HL-60 (cell line): Measurements from ENCODE around the gene CORIN.

ENCODE experiments used
- DNase-seq, 2 experiments: peaks; one replicate each; pipeline ENCODE4 v3.0.0-alpha.2; 2010 to 2020; ENCODE audit warnings: low read depth in 1 of 2, low spot score in 1 of 2
- H3K27ac ChIP-seq: fragments of 250-450 bp; sonication (Bioruptor Pico); replicated peaks from 2 replicates; pipeline ENCODE4 v1.5.1; 2020; ENCODE audit warnings: mild to moderate bottlenecking, moderate library complexity
- H3K27me3 ChIP-seq: fragments of 250-450 bp; sonication (Bioruptor Pico); 2 replicates; pipeline ENCODE4 v1.5.1; 2021; ENCODE audit warnings: mild to moderate bottlenecking, moderate library complexity; ENCODE audit not compliant: insufficient read depth, poor library complexity, severe bottlenecking
- H3K4me3 ChIP-seq: replicated peaks from 2 replicates; pipeline ENCODE4 v1.5.1; 2011; ENCODE audit warnings: mild to moderate bottlenecking, control low read depth, low read length; ENCODE audit not compliant: insufficient read depth
- CTCF ChIP-seq: IDR thresholded peaks from one replicate; pipeline ENCODE4 v1.5.1; 2011; ENCODE audit warnings: low read length, control low read depth, inconsistent platforms; ENCODE audit not compliant: insufficient read depth
- GABPA ChIP-seq: IDR thresholded peaks from 2 replicates; pipeline ENCODE4 v1.6.1; 2012; ENCODE audit warnings: low read depth
- POLR2AphosphoS5 ChIP-seq: IDR thresholded peaks from 2 replicates; pipeline ENCODE4 v1.6.1; 2012; ENCODE audit warnings: low read depth
- REST ChIP-seq: IDR thresholded peaks from 2 replicates; pipeline ENCODE4 v1.6.1; 2012; ENCODE audit warnings: low read depth; ENCODE audit not compliant: insufficient replicate concordance
- SPI1 ChIP-seq: IDR thresholded peaks from 2 replicates; pipeline ENCODE4 v1.6.1; 2012; ENCODE audit warnings: low read depth, mild to moderate bottlenecking, borderline replicate concordance

The CORIN gene

GRCh38 chr4:47876310-47876709 is 38.4 kb upstream of the CORIN start:
- DNase-seq: no peak
- H3K27me3 ChIP-seq: no peaks in the 10 kb centered on the region
- H3K4me3 ChIP-seq: no peak overlapping the region
- TF ChIP-seq POLR2AphosphoS5 (no peak), CTCF (no peak), SPI1 (no peak), REST (no peak), GABPA (no peak)
- no peak overlapping the region for H3K27ac ChIP-seq

GRCh38 chr4:47873877-47874541 is 36.1 kb upstream of the CORIN start:
- DNase-seq: no peak
- TF ChIP-seq SPI1 (no peak), GABPA (no peak), REST (no peak), POLR2AphosphoS5 (no peak)
- no peak overlapping the region for H3K27ac ChIP-seq
- no peak overlapping the region for H3K4me3 ChIP-seq
- no peaks in the 10 kb centered on the region for H3K27me3 ChIP-seq

GRCh38 chr4:47863486-47863885 is 25.6 kb upstream of the CORIN start:
- Histone ChIP-seq H3K4me3 (no peak overlapping the region), H3K27ac (no peak overlapping the region), H3K27me3 (no peaks in the 10 kb centered on the region)
- TF ChIP-seq POLR2AphosphoS5 (no peak), REST (no peak), GABPA (no peak), SPI1 (no peak), CTCF (no peak)
- no peak for DNase-seq
